HT-29 (cell line): ENCODE data around the gene EFEMP1. TPM values are rescaled to one million over a fixed set of nuclear protein-coding genes. Genes with fewer than 3 reads are reported as not detected.

Experiments
- DNase-seq: peaks from one replicate; pipeline ENCODE4 v3.0.0-alpha.2; 2015; ENCODE audit warnings: low spot score
- total RNA-seq: library from RNA; depleted of rRNA; stranded (reverse); fragments of >200 nt; shearing (Covaris generic); gene quantifications from 2 replicates; pipeline ENCODE4 v1.2.3, GENCODE V29; 2014

EFEMP1 gene
- total RNA-seq, 1 experiment from 2014 or later = not detected

DNA sequence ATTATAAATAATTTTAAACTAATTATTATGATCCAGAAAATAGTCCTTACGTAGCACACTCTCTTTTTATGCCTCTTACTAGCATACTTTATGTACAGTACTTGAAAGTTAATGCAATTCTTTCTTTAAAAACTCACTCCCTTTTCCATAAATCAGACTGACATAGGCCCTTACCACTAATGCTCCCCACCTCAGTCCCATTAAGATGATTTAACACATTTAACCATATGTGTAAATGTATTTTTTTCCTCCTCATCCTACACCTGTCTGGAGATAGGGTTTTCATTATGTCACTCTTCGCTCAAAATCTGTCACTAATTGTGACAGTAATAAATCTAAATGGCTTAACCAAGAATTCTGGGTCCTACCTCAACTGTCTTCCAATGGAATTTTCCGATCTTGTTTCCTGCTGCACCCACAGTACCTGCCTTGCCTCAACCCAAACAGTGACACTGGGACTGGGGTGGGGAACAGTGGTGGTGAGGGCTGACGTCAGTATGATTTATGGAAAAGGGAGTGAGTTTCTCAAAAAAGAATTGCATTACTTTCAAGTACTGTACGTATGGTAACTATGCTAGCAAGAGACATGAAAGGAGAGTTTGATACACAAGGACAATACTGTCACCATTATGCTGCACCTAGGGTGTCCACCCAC is 25.1 kb downstream of the EFEMP1 start:
- no peak for DNase-seq

DNA sequence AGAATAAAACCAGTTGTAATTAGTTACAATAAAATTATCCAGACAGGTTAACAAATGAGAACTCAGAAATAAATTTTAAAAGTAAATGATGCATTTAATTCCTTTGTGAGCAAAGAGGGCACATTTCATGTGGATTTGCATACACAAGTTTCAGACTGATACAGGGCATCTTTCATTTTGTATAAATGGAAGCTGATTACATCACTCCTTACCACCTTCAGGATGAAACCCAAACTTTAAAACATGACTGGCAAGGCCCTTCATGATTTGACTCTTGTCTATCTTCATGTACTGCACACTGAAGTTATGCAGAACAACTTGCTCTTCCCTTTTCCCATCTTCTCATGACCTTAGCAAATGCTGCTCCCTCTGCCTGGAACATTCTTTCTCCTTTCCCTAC is 26.9 kb downstream of the EFEMP1 start:
- no peak for DNase-seq

DNA sequence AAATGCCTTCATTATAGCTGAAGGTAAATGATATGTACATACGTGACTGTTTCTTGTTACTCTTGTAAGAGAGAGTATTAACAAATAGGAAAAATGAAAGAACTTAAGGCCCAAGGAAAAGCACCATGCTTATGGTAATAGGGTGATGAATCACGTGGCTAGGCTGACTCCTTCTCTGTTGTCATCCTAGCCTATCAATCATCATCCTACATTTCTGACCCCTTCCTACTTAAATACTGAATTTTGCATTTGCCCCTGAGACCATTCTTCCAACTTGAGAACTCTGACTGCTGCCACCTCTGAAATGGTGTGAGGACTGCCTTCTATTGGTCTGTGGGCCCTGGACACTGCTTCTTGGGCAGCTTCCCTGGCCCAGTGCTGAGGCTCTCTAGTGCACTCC is 28.9 kb downstream of the EFEMP1 start:
- no peak for DNase-seq

DNA sequence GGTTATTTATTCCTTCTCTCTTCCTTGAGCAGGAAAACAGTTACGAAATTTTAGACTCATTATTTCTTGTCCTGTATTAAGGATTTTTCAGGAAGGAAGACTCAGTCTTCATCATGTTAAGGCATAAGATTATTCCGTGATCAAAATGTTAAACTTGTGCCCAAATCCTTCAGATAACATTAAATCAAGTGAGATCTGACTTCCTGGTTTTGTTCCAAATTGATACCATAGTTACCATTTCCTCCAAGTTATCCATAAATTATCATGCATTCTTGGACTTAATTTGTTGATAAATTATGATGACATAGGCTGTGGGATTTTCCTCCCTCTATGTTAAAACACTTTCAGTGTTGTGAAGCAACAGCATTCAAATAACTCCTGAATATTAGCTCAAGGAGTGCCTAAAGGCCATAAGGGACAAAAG is 31.9 kb downstream of the EFEMP1 start:
- no peak for DNase-seq

DNA sequence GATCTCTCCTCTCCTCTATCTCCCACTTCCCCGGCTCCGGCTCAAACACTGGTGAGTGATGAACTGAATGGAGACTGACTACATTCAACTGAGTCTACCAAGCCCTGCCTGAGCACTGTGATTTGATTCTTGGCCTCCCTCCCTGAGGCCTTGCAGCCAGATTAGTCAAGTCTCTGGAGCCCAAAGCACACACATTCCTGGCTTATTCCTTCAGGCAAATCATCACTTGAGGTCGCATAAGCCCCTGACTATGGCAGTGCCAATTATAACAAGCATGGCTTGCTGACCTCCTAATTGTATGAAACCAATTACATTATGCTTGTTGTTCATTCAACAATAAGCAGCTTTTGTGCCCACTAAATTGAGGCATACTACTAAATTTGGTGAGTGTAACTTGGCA is 34.6 kb downstream of the EFEMP1 start:
- DNase-seq = no peak

DNA sequence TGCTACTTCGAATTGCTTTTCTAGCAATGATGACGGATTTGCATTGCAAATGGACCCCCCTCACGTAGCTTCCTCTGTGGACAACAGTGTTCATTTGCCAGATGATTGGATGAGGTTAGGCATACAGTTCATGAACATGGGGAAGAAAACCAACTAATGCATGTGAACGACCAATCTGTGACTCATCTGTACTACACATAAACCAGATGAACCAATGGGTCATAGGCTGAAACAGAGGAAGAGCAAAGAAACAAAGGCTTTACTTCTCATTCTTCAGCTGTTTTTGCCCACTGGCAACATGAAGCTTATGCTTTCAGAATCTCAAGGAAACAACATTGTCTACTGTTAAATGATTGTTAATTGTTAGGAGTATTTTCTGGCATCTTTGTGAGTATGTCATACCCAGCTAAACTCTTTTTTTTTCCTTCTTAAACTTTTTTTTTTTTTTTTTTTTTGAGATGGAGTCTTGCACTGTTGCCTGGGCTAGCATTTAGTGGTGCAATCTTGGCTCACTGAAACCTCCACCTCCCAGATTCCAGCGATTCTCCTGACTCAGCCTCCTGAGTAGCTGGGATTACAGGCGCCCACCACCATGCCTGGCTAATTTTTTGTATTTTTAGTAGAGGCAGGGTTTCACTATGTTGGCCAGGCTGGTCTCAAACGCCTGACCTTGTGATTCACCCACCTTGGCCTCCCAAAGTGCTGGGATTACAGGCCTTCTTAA is 35.5 kb downstream of the EFEMP1 start:
- DNase-seq = peak; percentile 1

DNA sequence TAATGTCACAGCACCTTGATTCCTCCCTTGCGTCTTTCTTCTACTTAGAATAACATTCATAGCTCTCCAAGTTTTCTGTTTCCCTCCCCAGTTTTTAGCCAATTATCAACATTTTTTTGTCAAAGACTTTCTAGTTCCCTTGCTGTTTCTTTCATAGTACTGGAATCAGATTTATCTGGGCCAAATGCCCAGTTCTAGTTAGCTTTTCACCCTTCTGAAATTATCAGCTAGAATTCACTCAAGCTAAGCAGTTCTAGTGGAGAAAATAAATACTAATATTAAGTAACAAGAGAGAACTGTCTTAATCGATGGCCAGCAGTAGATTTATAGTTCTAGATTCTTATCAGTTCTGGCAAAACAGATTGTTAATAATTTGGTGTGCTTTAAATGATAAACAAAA is 36.2 kb downstream of the EFEMP1 start:
- no peak for DNase-seq

DNA sequence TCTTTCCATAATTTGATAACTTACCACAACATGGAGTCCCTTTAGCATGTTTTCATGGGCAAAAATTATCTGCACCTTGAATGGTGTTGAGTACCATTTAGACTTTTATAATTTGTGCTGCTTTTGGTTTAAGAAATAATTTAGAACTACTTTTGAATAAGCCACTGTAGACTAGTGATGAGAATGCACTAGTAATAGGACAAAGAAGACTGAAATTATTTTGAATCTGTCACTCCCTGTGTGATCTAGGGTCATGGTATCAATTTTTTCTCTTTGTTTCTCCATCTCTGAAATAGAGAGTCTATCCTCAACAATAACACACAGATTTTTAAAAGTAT is 37.7 kb downstream of the EFEMP1 start:
- DNase-seq = no peak

DNA sequence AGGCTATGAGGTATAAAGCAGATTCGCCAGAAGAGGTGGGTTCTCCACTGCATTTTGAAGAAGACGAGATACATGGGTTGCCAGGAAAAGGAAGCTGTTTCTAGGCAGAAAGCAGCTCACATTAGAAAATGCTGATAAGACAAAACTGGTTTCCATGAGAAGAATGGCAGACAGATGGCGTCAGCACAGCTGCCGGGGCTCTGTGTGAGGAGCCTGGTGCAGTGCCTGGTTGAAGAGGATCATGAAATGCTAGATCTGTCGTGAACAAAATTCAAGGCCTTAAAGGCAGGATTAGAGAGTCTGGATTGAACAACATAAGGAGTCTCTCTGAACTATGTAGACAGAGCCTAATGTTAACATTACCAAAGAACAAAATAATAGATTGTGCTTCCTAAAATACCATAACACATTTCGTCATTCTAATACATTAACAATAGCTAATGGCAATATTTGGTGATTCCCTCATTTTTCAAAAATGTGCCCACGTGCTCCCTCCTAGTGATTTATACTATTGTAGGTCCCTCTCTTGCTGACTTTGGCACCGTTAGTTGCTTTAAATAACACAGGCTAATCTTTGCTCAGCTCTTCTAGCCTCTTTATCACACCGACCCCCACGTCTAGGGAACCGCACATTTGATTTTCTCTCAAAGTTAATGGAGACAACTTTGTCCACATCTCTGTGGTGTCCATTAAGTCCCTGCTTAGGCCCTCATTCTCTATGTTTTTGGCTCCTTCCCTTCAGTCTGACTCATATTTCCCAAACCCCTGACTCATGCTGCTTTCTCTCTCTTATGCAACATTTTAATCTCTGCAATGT is 38.2 kb downstream of the EFEMP1 start:
- no peak for DNase-seq

DNA sequence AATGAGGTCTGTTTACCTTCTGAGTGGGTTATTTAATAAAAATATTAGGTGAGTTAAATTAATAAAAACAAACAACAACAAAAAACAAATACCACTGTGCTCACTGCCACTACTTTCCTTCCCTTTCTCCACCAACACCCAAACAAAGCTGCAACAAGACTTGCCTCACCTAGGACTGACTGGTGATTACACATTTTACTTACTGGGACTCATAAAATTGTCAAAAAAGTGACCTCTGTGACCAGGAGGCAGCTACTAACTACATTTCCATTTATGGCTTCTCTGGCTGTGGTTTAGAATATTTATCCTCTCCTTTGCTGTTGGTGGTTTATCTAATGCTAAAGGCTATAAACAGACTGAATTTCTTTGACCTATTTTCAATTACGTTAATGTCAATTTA is 39.8 kb downstream of the EFEMP1 start:
- DNase-seq = no peak

DNA sequence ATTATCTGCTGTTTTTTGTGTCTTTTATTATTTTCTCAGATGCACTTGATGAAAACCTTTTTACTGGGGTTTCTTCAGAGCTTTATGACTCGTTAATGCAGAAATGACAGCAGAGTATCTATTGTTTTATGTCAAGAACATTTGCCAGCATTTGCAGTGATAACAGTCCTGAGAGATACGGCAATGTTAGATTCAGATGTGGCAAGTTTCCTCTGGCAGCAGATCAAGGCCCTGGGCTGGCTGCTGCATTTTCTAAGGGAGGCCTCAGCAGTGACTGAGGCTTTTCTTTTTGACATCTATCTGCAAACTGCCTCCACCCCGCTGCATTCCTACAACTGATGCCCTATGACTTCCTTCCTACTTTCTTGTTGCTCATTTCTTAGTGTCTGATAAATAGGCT is 40.2 kb downstream of the EFEMP1 start:
- no peak for DNase-seq

DNA sequence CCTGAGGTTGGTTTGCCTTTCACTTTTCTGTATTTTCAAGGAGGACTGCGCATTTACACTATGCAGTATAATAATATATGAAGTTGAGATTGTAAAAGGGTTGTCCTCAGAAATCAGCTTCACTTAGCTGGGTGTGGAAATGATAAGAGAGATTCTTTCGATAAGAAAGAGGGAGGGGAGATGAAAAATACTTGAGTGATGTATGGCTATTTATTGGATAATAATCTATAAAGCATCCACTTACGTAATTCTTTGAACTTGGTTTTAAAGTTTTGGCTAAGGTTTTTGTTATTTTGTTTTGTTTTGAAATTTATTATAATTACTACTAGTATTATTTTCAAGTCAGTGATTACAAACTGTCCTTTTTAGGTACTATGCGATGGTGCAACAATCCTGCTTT is 40.6 kb downstream of the EFEMP1 start:
- DNase-seq = no peak

DNA sequence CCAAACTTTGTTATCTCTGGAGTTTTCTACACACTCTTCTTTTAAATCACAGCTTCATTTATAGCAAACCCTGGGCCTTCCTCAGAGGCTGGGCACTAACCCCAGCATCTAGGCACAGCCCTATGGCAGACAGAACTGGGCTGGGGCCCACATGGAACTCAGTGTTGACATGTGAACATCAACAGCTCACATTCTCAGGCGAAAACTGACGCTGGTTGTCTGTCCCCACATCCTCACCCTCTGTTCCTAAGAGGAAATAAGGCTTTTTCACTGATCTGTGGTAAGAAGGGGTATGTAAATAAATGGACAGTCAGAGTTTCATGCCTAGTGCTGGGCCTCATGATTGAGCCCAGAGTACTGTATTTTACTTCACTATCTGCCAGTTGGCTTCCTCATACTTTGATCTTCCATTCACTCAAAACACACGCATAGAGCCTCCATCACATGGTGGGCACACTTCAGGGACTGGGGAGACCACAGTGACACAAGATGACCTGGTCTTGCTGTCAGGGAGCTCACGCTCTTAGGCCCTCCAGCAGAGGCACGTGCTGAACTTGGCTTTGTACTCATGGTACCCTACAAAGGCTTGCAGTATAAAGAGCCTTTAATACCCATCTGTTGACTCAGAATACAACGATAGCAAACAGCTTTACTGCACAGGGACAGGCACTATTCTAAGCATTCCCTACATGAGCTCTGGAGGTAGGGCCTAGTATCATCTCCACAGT is 43.0 kb downstream of the EFEMP1 start:
- no peak for DNase-seq

DNA sequence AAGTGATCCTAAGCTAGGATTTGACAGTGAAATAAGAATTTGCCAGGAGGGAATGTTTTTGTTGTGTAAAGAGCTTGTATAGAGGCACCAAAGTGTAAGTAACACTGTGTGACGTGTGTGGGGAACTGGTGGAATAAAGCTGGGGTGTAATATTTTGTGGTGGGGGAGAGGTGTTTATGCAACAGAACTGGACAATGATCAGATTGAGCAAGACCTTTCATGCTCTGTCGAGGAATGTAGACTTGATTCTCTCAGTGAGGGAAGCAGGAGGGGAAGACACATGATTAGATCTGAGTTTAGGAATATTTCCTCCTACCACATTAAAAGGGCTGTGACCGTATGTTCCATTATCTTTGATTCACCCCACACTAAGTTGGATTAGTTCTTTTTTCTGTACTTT is 43.6 kb downstream of the EFEMP1 start:
- no peak for DNase-seq

DNA sequence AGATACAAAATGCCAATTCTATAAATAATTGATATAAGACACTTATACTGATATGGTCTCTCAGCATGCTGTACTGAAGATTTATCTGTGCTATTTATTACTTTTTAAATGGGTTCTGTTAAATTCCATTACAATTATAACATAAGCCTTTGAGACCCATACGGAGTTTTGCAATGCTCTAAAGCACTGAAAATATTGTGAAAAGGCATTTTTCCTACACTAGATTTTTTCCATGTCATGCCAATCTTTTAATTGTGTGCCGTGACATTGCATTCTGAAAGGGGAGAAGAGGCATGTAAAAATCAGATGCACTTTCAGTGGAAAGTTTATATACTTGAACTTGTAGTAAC is 46.5 kb downstream of the EFEMP1 start:
- DNase-seq = no peak

DNA sequence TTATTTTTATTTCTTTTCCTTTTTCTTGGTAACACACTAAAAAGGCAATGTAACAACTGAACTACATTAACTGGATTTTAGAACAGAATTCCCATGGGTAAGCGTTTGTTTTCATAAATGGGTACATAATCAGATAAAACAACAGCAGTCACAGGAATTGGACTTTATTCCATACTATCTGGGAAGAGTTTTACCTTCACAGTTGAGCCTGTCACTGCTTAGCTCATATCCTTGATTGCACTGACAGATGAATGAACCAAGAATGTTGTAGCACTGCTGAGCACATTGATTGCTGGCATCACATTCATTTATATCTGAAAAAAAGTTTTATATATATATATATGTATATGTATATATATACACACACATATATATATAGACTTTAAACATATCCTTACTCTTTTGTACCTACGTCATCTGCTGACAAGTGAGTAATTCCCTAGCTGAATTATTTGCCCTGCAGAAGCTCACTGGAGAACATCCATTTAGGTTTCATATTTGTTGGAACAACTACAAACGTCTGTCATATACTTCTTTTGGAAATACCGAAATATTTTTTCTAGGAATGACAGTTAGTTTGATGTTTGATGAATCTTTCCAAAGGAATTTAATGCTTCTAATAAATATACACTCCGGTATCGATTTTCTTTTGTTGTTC is 47.0 kb downstream of the EFEMP1 start:
- no peak for DNase-seq

DNA sequence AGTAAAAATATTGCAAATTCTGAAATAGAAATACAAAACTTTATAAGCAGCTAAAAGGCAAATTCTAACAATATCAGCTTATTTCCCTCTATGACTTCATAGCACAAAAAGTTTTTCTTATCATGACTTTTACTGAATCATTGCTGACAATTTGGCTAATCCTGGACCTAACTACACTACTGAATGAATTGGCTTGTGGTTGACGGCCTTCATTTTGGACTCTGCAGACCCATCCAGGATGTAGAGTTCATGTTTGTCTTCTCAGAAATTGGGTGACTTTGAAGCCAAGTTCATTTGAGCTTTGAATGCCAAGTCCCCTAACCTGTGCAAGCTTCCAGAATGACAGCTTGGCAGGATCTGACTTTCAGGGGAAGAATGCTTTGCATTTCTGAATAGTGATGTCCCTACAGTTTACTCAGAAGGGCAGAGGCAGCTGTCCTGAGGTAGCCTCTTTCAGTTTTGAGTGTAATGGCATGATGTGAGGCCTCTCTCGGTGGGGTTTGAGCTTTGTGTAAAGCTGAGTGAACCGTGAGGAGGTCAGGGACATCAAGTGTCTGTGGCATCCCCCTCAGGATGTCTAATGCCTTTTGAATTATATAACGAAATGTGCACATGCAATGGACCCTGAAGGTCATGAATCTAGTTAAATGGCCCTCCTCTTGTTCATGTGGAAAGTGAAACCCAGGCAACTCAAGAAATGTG is 48.0 kb downstream of the EFEMP1 start:
- DNase-seq = no peak

DNA sequence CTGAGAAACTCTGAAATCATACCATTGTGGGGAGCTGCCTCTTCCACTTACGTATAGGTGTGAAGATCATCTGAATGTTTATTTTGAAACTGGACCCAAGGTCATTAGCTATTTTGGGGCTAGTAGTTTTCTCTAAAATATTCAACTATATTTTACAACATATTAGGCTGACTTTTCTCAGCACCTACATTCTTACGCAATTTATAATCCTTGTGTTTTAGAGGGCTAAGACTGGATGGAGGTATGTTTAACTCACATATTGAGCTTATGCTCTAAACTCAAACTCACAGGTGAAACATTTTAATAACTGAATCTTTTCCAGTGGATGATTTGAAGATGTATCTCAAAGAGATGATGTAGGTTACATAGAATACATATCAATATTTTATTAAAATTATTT is 49.2 kb downstream of the EFEMP1 start:
- no peak for DNase-seq

DNA sequence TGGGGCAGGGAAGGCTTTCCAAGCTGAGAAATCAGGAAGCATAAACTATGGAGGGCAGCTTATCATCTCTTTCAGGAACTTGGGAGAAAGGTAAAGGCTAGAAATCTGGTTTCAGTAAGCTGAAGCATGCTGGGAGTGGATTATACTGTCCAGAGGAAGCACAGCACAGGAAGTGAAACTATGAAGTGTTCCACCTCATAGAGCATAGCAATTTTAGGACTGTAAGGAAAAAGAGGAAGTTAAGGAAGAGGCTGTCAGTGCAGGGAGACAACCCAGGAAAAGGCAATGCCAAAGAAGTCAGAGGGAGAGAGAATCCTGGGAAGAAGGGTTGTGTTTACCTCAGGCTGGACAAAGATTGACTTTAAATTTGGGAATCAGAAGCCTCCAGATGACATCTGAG is 51.9 kb downstream of the EFEMP1 start:
- no peak for DNase-seq

DNA sequence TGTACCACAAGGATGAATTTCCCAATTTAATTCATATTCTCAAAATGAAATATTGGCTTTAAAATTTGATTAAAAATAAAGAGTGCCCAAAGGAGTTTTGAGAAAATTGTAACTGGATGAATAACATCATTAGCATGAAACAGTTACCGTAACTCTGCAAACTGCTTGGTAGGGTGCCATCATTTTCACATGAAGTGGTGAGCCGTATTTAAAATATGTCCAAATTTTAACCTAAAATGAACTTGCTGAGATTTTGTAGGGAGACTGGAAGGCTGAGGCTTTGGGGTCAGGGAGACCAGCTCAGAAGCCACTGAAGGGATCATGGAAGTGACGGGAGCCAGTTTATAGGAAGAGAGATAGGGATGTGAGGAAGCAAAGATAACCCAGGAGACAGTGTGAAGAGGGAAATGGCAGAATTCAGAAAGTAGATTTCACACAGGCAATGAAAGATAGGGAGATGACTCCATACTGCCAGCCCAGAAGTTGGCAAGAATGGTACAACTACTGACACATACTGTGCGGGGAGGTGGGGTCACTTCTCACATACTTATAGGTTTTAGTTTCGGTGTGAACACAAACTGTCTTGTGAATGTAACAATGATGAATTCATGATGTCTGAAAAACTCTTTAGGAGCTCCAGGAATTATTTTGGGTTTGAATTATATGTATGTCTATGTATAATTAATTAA is 53.8 kb downstream of the EFEMP1 start:
- DNase-seq = no peak
